ENCODE results near the gene LHB.

LHB gene

GRCh38 chr19:48975947-48976847 lies 40.7 kb downstream of the LHB start:
- no peak for DNase-seq (ENCODE audit: low read depth)

- peak; percentile 75 for DNase-seq (ENCODE audit: low read depth)
Observed at GRCh38 chr19:48970923-48971395, 45.9 kb downstream of the LHB start.

- no peak for DNase-seq (ENCODE audit: low read depth)
Observed at GRCh38 chr19:48970139-48970766, 46.6 kb downstream of the LHB start.

GRCh38 chr19:48969276-48970138 lies 47.4 kb downstream of the LHB start:
- no peak for DNase-seq (ENCODE audit: low read depth)

GRCh38 chr19:48968813-48969218 lies 48.1 kb downstream of the LHB start:
- no peak for DNase-seq (ENCODE audit: low read depth)

- DNase-seq (ENCODE audit: low read depth), result no peak
Observed at GRCh38 chr19:48968179-48968661, 48.7 kb downstream of the LHB start.

GRCh38 chr19:48967346-48968178 lies 49.3 kb downstream of the LHB start:
- no peak for DNase-seq (ENCODE audit: low read depth)

- DNase-seq (ENCODE audit: low read depth), result no peak
Observed at GRCh38 chr19:48966541-48967345, 50.1 kb downstream of the LHB start.
